ENCODE data around the gene SLC26A1.

The SLC26A1 gene

DNA sequence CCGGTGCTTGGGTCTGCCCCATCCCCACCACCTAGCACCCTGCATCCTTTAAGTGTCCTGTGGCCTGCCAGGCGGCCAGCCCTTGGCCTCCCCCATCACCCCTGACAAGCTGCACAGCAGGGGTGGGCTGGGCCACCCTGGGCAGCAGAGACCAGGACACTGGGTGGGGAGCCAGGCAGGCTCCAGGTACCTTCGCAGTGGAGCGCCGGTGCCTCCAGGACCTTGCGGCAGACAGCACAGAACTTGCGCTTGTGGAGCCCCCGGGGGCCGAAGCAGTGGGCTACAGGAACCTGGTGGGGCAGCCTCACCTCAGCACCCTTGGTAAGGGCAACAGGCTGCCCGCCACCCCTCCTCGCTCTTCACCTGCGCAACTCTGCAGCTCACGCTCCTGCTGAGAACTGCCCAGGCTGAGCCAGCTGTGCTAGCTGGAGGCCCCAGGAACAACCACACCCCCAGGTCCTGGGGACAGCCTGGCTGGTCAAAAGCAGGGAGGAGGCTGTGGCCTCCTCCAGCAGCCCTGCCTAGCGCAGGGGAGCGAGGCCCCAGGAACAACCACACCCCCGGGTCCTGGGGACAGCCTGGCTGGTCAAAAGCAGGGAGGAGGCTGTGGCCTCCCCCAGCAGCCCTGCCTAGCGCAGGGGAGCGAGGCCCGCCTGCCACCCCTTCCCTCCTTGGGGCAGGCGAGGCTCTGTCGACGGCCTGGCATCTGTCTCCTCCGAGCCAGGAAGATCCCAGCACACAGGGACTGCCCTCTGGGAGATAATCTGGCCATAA, 24.4 kb downstream of the SLC26A1 start:
- Histone ChIP-seq H3K36me3 (ENCODE audit: insufficient read depth, low read length) (peaks cover 4% of the 10 kb centered on the region), H3K27me3 (ENCODE audit: control insufficient read depth in 1 of 2, insufficient read depth in 2 of 2, low read length in 2 of 2) (peaks cover 0 to 14% of the 10 kb centered on the region in 2 donors), H3K4me3 (ENCODE audit: low read depth in 1 of 2, low read length in 2 of 2) (no peak overlapping the region), H3K9ac (ENCODE audit: low read length) (no peak overlapping the region), H3K9me3 (ENCODE audit: low read length) (no peaks in the 10 kb centered on the region), H3K27ac (ENCODE audit: low read depth, low read length) (no peak overlapping the region), H3K4me1 (ENCODE audit: insufficient read depth, low read length) (peaks cover 21% of the 10 kb centered on the region)

- H3K36me3 ChIP-seq (ENCODE audit: insufficient read depth, low read length), result peaks cover 4% of the 10 kb centered on the region
- H3K27ac ChIP-seq (ENCODE audit: low read depth, low read length), result no peak overlapping the region
- H3K9me3 ChIP-seq (ENCODE audit: low read length), result no peaks in the 10 kb centered on the region
- H3K27me3 ChIP-seq (ENCODE audit: control insufficient read depth in 1 of 2, insufficient read depth in 2 of 2, low read length in 2 of 2), result peaks cover 0 to 14% of the 10 kb centered on the region in 2 donors
- peaks cover 21% of the 10 kb centered on the region for H3K4me1 ChIP-seq (ENCODE audit: insufficient read depth, low read length)
- H3K4me3 ChIP-seq (ENCODE audit: low read depth in 1 of 2, low read length in 2 of 2), result no peak overlapping the region
- no peak overlapping the region for H3K9ac ChIP-seq (ENCODE audit: low read length)
Measured at GRCh38 chr4:968221-968620, 25.0 kb downstream of the SLC26A1 start.

DNA sequence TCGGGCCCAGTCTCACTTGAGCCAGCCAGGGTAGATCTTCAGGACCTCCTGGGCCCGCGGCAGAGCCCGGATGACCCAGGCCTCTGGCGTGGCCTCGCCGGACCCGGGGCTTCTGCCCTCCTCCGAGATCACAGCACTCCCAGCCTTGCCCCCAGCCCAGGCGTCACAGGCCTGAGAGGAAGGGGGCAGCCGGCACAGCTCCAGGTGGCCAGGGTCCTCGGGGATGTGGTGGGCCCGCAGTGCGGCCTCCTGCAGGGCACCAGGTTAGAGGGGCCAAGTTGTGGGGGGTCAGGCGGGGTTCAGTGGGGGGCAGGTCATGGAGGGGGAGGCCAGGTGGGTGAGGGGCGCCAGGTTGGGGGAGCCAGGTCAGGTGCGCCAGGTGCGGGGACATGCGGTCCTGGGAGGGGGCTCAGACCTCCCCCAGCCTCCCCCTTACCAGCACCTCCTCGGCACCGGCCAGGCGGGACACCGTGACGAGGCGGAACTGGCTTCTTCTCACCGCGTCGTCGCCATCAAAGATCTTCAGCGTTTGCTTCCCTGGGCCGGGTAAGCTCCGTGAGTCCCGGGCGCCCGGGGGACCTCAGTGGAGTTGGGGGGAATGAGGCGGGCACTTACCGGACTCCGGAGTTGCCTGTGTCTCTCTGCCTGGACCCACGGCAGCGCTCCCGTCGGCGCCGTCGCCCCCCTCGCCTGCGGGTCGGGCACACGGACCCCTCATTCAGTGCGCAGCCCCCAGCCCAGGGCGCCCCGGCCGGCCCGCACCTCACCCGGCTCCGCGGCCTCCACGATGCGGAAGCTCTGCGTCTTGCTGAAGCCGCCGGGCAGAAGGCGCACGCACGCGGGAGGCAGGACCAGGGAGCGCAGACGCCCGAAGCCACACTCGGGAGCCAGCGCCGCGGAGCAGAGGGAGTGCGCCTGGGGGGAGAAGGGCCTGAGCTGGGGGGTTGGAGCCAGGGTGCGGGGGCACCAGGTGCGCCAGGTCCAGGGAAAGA, 25.8 kb downstream of the SLC26A1 start:
- Histone ChIP-seq H3K9me3 (ENCODE audit: low read length) (no peaks in the 10 kb centered on the region), H3K4me3 (ENCODE audit: low read depth in 1 of 2, low read length in 2 of 2) (no peak overlapping the region), H3K27ac (ENCODE audit: low read depth, low read length) (no peak overlapping the region), H3K27me3 (ENCODE audit: control insufficient read depth in 1 of 2, insufficient read depth in 2 of 2, low read length in 2 of 2) (peaks cover 0 to 14% of the 10 kb centered on the region in 2 donors), H3K4me1 (ENCODE audit: insufficient read depth, low read length) (peaks cover 18% of the 10 kb centered on the region), H3K9ac (ENCODE audit: low read length) (no peak overlapping the region), H3K36me3 (ENCODE audit: insufficient read depth, low read length) (peaks cover 7% of the 10 kb centered on the region)

DNA sequence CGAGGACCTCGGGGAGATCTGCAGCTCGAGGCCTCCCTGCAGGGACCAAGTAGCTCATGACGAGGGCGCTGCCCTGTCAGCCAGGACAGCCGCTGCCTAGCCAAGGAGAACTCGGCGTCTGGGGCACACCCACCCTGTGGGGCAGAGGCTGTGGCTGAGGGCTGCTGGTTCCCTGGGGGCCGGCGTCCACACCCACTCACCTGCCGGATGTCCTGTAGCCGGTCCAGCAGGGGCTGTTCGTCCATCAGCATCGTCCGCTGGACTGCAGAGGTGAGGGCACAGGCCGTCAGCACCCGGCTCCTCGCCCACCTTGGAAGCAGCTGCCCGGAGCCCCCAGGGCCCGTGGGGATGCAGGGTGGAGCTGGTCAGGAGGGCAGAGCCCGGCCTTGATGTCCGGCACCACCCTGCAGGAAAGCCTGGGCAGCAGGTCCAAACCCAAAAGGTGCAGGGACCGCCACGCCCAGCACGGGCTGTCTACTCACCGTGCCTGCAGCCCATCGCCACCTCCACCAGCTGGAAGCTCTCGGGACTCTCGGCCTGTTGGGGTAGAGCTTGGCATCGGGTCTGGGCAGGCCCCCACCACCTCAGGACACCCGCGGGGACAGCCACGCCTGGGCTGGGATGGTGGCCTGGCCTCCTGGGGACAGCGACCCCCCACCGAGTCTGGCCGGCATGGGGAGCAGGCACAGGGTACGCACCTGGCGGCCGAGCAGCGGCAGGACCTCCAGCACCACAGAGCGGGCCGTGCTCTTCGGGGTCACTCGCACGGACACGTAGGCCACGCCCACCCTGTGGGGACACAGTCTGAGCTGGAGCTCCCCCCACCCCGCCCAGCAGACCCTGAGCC, 26.7 kb downstream of the SLC26A1 start:
- Histone ChIP-seq H3K27ac (ENCODE audit: low read depth, low read length) (no peak overlapping the region), H3K9ac (ENCODE audit: low read length) (no peak overlapping the region), H3K36me3 (ENCODE audit: insufficient read depth, low read length) (peaks cover 12% of the 10 kb centered on the region), H3K4me1 (ENCODE audit: insufficient read depth, low read length) (peaks cover 9% of the 10 kb centered on the region), H3K4me3 (ENCODE audit: low read depth in 1 of 2, low read length in 2 of 2) (no peak overlapping the region), H3K27me3 (ENCODE audit: control insufficient read depth in 1 of 2, insufficient read depth in 2 of 2, low read length in 2 of 2) (peaks cover 0 to 14% of the 10 kb centered on the region in 2 donors), H3K9me3 (ENCODE audit: low read length) (no peaks in the 10 kb centered on the region)

DNA sequence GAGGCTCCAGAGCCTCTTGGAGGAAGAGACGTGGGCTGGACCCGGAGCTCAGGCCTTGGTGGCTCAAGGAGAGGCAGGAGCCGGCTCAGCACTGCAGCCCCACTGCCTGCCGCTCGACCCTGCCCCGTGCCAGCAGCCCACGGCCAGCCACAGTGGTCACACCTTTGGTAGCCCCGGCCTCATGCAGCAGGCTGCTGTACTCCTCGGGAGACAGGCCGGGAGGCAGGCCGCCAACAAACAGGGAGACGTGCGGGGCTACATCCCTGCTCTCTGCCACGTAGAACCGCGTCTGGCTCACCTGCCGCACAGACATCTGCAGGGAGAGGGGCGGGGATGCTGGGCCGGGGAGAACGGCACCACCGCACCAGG, 27.5 kb downstream of the SLC26A1 start:
- peaks cover 12% of the 10 kb centered on the region for H3K36me3 ChIP-seq (ENCODE audit: insufficient read depth, low read length)
- peaks cover 2% of the 10 kb centered on the region for H3K4me1 ChIP-seq (ENCODE audit: insufficient read depth, low read length)
- H3K9ac ChIP-seq (ENCODE audit: low read length), result no peak overlapping the region
- no peak overlapping the region for H3K4me3 ChIP-seq (ENCODE audit: low read depth in 1 of 2, low read length in 2 of 2)
- H3K27ac ChIP-seq (ENCODE audit: low read depth, low read length), result no peak overlapping the region
- peaks cover 0 to 14% of the 10 kb centered on the region in 2 donors for H3K27me3 ChIP-seq (ENCODE audit: control insufficient read depth in 1 of 2, insufficient read depth in 2 of 2, low read length in 2 of 2)
- H3K9me3 ChIP-seq (ENCODE audit: low read length), result no peaks in the 10 kb centered on the region

DNA sequence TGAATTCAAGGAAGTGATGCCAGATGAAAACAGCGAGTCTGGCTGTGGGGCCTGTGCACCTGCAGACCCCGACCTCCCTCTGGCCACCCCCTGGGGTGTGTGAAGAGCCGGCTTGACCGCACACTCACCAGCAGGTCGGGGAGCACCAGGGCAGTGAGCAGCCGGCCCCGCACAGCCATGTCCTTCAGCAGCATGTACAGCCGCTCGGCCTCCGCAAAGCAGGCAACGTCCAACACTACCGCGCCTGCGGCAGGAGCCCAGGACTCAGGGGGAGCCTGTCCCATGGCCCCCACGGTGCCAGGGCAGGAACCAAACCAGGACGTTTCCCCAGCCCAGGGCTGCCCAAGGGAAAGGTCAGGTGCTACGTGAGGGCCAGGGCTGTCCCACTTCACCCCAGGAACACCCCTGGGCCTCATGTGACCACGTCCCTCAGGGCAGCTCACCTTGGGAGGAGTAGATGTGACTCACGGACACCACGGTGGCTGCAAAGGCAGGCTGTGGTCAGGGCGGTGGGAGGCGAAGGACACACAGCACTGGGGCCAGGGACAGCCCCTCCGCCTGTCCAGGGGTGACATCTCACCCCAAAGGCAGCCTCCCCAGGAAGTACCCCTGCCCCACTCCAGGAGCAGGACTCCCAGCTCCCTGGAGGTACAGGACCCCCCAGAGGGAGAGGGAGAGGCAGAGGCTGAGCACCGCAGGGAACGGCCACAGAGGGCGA, 28.0 kb downstream of the SLC26A1 start:
- H3K9ac ChIP-seq (ENCODE audit: low read length), result no peak overlapping the region
- H3K4me3 ChIP-seq (ENCODE audit: low read depth in 1 of 2, low read length in 2 of 2), result no peak overlapping the region
- peaks cover 12% of the 10 kb centered on the region for H3K36me3 ChIP-seq (ENCODE audit: insufficient read depth, low read length)
- H3K27ac ChIP-seq (ENCODE audit: low read depth, low read length), result no peak overlapping the region
- H3K9me3 ChIP-seq (ENCODE audit: low read length), result no peaks in the 10 kb centered on the region
- H3K4me1 ChIP-seq (ENCODE audit: insufficient read depth, low read length), result no peaks in the 10 kb centered on the region
- H3K27me3 ChIP-seq (ENCODE audit: control insufficient read depth in 1 of 2, insufficient read depth in 2 of 2, low read length in 2 of 2), result peaks cover 0 to 14% of the 10 kb centered on the region in 2 donors

GRCh38 chr4:964346-965025, 28.7 kb downstream of the SLC26A1 start:
- no peak overlapping the region for H3K4me3 ChIP-seq (ENCODE audit: low read depth in 1 of 2, low read length in 2 of 2)
- H3K4me1 ChIP-seq (ENCODE audit: insufficient read depth, low read length), result no peaks in the 10 kb centered on the region
- peaks cover 0 to 14% of the 10 kb centered on the region in 2 donors for H3K27me3 ChIP-seq (ENCODE audit: control insufficient read depth in 1 of 2, insufficient read depth in 2 of 2, low read length in 2 of 2)
- H3K9ac ChIP-seq (ENCODE audit: low read length), result no peak overlapping the region
- H3K27ac ChIP-seq (ENCODE audit: low read depth, low read length), result no peak overlapping the region
- no peaks in the 10 kb centered on the region for H3K9me3 ChIP-seq (ENCODE audit: low read length)
- peaks cover 12% of the 10 kb centered on the region for H3K36me3 ChIP-seq (ENCODE audit: insufficient read depth, low read length)

DNA sequence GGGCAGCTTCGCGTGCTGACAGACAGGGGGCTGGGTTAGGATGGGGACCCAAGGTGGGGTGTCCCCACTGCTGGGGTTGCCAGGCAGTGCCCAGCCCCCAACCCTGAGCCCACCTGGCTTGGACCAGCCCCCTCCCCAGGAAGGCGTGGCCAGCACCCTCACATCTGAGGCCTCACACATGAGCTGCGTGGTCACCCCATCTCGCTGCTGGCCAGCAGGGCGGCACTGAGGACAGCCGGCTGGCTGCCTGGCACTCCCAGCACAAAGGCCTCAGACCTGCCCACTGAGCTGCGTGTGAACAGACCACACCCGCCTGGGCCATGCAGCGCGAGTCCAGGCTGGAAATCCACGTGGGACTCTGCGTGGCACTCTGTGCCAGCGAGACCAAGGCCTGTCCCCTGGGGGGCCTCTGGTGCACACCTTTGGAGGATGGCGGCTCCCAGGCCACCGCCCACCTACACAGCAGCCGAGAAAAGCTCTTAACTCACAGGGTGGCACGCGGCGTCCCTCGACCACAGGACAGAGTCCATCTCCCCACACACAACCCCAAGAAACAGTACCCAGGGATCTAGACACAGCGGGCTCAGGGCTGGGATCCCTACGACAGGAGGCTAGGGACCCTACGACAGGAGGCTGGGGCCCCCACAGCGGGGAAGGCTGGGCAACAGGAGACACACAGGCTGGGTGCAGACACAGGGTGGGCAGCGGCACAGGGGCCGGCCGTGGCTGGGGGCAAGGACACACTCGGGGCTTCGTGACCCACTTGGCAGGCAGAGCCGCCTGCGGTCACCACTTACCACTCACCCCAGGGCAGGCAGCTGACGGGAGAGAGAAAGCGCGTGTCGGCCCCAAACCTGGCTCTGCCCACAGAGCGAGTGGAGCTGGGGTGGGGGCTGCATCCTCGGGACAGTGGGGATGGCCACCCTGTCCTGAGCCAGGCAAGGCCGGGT, 29.7 kb downstream of the SLC26A1 start:
- Histone ChIP-seq H3K9ac (ENCODE audit: low read length) (no peak overlapping the region), H3K27ac (ENCODE audit: low read depth, low read length) (no peak overlapping the region), H3K36me3 (ENCODE audit: insufficient read depth, low read length) (peaks cover 12% of the 10 kb centered on the region)

GRCh38 chr4:962231-963208, 30.7 kb downstream of the SLC26A1 start:
- no peak overlapping the region for H3K27ac ChIP-seq (ENCODE audit: low read depth, low read length)
- no peak overlapping the region for H3K4me3 ChIP-seq (ENCODE audit: low read depth in 1 of 2, low read length in 2 of 2)
- peaks cover 0 to under 1% of the 10 kb centered on the region in 2 donors for H3K27me3 ChIP-seq (ENCODE audit: control insufficient read depth in 1 of 2, insufficient read depth in 2 of 2, low read length in 2 of 2)
- H3K9me3 ChIP-seq (ENCODE audit: low read length), result no peaks in the 10 kb centered on the region
- peaks cover 12% of the 10 kb centered on the region for H3K36me3 ChIP-seq (ENCODE audit: insufficient read depth, low read length)
- H3K9ac ChIP-seq (ENCODE audit: low read length), result no peak overlapping the region
- H3K4me1 ChIP-seq (ENCODE audit: insufficient read depth, low read length), result no peaks in the 10 kb centered on the region

More for the DNA sequence above, 29.7 kb downstream of the SLC26A1 start:
- Histone ChIP-seq H3K27me3 (ENCODE audit: control insufficient read depth in 1 of 2, insufficient read depth in 2 of 2, low read length in 2 of 2) (peaks cover 0 to 8% of the 10 kb centered on the region in 2 donors), H3K4me3 (ENCODE audit: low read depth in 1 of 2, low read length in 2 of 2) (no peak overlapping the region), H3K9me3 (ENCODE audit: low read length) (no peaks in the 10 kb centered on the region), H3K4me1 (ENCODE audit: insufficient read depth, low read length) (no peaks in the 10 kb centered on the region)
